Renal cortical epithelial cell (primary cell): Measurements from ENCODE around the gene PLXNA2. TPM values are rescaled to one million over a fixed set of nuclear protein-coding genes. Genes with fewer than 3 reads are reported as not detected.

Experiments
- DNase-seq: peaks from one replicate; pipeline ENCODE4 v3.0.0-alpha.2; 2011; ENCODE audit warnings: low read depth
- total RNA-seq: library from RNA; depleted of rRNA; stranded (reverse); fragments of >200 nt; gene quantifications from 2 replicates; pipeline ENCODE4 v1.2.3, GENCODE V29; 2014

The PLXNA2 gene
- total RNA-seq, 1 donor from 2014 or later: 5.8 TPM

DNA sequence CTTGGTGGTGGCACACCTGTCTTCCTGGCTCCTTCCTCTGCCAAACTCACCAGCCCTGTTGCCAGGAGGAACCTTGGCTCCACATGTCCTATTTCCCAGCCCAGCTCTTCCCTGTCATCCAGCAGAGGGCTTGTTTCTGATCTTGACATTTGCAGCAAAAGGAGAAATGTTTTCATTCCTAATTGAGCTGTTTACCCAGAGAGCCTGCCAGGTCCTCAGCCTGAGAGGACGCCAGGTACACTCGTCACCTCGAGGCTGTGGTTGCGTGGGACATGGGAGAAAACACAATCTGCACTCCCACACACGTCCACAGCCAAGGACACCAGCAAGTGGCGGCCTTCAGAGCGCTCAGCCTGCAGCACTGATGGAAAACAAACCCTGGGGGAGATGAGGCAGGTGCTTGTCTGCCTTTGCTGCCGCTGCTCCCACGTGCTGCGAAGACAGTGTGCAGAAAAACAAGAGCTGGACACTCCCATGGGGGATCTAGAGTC, 200.4 kb downstream of the PLXNA2 start:
- no peak for DNase-seq

DNA sequence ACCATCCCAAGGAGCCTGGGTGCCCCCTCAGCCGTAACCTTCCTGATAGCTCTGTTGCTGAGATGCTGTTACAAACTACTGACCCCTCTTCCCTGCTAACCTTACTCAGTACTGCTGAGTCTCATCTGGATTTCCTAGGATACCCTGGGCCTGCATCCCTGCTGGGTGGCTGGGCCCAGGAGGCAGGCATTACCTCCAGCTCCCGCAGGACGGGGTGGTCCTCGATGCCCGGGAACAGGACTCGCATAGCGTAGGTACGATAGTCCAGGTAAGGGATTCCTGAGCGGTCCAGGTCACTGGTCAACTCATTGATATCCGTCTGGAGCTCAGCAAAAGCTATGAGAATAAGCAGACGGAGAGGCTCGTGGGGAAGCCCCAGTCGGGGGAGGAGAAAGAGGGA, 201.3 kb downstream of the PLXNA2 start:
- DNase-seq: no peak

DNA sequence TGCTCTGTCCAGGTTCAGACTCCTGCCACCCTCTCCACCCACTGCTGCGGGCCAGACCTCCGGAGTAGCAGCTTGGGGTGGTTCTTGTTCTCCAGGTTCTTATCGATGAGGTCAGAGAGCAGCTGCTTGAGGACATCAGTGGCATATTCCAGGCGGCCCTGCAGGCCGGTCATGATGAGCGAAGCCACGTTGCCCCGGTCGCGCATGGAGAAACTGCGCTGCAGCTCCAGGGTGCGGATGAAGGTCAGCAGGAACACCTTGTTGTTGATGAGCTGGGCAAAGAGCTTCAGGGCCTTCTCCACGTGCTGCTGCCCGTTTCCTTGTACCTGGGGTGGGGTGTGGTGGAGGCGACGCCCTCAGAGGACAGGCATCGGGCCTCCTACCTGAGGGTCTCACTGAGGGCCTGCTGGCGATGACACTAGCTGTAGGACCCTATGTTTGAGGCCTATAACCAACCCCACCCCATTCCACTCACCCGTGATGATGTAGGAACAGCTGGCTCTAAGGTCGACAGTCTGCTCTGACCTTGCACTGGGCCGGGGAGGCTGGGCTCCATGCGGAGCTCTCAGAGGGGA, 202.1 kb downstream of the PLXNA2 start:
- DNase-seq: no peak

DNA sequence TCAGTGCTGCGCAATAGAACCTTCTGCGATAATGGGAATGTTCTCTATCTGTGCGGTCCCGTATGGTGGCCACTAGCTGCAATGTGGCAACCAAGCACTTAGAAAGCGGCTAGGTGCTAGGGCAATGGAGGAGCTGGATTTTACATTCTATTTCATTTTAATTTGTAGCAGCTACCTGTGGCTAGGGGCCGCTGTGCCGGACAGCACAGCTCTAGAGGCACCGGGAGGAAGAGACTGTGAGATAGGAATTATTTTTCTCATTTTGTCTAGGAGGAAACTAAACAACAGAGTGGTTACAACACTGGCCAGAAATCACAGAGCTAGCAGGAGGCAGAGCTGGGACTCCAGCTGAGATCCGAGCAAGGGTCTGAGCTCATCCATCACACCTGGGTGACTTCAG, 202.7 kb downstream of the PLXNA2 start:
- DNase-seq: no peak

DNA sequence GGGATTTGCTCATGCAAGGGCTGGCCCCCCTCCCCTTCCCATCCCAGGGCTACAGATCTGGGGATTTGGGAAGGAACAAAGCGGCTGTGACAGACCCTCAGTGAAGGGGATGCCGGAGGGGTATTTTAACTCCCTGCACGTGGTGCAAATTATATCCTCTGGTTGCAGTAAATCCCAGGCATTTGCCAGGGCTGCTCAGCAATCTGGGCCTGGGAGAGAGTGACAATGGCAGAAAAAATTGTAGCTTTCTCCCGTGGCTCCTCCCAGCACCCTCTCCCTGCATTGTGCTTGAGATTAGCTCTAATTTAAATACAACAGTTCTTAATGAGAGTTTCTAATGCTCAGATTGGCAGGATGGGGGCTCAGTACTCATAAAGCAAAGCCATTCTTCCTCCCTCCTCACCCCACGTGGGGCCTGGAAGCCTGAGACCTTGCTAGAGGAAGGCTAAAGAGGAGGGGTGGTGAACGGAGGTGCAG, 203.3 kb downstream of the PLXNA2 start:
- DNase-seq: no peak

DNA sequence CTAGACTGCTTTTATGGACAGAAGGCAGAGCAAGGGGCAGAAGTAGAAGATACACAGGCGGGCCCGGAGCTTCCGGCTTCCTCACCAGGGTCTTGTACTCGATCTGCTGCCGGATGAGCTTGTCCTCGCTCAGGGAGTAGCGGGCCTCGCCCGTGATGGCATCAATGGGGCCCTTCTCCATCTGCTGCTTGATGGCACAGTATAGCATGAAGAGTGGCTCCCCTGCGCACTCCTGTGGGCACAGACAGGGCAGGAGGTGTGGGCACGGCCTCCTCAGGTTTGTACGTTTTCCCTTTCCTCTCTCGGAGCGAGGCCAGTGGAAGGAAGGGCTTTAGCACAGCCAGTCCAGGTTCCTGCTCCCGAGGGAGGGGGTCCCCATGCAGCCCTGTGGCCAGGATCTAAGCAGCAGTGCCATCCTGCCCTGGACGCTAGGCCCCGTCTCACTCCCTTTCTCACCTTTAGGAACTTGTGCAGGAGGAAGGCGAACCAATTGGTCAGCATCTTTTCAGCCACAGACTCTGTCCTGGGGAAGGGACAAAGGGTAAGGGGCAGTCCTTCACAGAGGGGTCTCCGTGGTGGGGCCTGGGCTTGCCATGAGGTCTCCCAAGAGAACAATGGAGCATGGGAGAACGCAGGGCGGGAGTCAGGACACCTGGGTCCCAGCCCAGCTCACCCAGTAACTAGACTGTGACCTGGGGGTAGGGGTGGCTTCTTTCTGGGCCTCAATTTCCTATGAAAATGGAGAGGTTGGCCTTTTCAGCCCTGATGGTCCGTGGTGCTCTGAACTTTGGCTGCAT, 204.4 kb downstream of the PLXNA2 start:
- no peak for DNase-seq

DNA sequence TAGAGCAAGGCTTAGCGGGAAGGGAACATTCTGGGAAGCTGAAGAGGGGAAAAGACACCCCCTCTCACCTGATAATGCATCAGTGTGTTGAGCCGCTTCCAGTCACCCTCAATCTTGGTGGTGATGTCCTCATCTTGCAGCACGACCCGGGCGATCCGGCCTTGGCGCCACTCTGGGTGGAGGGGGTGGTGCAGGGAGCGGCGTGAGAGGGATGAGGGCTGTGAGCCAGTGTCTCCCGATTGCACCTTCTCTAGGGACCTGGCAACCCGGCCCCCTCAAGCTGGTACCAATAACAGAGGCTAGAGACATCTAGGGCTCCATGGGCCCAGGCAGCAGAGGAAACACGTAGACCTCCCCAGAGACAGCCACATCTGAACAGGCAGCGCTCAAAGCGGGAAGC, 205.9 kb downstream of the PLXNA2 start:
- no peak for DNase-seq

DNA sequence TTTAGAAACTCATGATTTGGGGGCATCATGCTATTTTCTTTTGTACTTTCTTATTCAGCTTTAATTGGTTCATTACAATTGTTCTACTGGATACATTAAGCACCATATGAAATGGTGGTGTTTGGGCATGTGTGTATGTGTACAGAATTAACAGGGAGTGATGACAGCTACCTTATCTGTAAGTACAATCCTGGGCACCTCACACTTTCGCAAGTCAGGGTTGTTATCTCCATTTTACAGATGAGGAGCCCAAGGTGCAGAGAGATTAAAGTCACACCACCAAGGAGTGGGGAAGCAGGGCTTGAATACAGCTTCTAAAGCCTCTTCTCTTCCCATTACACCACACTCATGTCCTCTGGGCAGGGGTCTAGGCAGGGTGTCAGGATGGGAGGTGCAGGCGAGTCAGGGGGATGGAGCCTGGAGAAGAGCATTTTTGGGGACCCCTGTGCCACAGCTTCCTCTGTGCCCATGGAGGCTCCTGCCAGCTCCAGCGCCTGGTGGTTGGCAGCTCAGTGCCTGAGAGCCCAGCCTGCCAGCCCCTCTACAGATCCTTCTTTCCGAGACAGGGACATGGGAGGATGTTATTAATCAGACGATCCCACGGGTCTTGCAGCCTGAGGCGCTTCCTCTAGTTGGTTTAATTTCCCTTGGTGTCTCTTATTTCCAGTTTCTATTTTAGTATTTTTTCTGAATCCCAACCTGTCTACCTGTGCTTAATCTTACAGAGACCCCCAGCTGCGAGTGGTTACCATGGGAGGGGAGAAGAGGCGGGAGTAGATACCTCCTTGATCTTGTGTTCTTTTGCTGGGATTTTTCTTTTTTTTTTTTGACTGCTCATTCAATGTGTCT, 207.0 kb downstream of the PLXNA2 start:
- DNase-seq: no peak

DNA sequence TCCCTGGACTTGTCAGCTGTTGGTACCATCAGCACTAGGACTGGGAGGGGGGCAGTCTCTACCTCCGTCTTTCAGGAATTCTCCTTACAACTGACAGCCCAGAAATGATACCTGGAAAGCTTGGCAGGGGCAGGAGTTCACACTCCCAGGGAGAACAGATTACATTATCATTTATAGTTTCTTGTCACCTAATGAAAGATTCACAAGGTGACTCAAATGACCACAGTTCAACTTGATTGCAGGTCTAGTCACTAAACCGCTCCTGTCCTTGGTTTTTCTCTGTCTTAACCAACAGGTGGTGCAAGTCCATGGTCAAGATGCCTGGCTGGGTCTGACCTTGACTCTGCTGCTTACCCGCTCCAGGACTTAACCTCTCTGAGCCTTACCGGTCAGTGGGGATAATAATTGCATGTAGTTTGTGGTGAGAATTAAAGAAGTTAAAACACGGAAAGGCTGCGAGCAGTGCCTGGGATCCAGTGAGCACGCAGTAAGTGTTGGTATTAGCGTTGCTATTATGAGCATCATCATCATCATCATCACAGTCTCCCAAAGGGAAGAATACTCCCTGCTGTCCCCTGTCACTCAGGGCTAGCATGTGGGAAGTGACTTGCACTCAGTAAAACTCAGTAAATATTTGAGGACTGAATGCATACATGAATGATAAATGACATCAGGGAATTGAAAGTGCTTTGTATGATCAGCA, 207.9 kb downstream of the PLXNA2 start:
- DNase-seq: peak; percentile 44

DNA sequence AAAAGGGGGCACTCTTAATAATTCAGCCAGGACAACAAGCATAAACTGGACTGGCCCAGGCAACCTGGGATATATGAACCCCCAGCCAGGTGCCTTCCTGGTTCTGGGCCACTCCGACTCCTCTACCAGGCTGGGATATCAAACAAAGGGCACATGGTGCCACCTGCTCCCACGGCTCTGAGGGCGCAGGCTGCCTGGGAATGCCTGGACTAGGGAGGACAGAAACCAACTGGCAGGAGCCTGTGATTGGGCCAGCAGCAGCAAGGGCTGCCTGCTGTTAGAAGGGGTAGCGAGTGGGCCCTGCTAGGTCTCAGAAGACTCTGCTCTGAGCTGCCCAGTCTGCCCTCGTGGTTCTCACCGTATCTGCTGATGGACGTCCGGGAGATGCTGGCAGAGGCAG, 210.0 kb downstream of the PLXNA2 start:
- DNase-seq: no peak

DNA sequence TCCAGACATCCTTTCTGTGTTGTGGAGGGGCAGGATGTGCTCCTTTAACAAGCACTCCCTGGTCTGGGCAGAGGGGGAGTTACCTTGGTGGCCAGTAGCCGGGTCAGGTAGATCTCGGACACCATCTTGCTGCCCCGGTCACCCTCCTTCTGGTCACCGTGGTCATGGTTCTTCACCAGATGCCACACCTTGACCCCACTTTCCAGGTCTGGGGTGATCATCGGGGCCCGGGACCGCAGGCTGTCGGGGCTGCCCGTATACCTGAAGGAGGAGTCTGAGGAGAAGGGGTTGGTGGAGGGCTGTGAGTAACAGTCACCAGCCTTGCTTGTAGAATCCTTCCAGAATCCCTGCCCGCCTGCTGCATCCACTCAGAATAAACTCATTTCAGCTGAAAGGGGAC, 210.9 kb downstream of the PLXNA2 start:
- no peak for DNase-seq

DNA sequence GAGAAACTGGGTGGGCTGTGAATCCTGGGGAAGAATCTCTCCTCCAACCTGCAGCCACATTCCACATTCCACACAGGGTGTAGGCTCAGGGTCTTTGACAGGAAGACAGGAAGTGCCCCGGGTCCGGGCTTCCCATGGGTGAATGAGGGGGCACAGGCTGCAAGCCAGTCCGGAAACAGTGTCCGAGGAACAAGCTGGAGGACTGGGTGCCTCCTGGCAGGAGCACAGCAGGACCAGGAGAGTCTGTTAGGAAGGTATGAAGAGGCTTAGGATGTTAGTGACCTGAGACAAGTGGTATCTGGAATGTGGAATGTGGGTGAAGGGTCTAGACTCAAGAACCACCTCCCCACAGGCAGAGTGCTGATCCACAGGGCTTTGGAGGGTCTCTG, 212.3 kb downstream of the PLXNA2 start:
- no peak for DNase-seq

DNA sequence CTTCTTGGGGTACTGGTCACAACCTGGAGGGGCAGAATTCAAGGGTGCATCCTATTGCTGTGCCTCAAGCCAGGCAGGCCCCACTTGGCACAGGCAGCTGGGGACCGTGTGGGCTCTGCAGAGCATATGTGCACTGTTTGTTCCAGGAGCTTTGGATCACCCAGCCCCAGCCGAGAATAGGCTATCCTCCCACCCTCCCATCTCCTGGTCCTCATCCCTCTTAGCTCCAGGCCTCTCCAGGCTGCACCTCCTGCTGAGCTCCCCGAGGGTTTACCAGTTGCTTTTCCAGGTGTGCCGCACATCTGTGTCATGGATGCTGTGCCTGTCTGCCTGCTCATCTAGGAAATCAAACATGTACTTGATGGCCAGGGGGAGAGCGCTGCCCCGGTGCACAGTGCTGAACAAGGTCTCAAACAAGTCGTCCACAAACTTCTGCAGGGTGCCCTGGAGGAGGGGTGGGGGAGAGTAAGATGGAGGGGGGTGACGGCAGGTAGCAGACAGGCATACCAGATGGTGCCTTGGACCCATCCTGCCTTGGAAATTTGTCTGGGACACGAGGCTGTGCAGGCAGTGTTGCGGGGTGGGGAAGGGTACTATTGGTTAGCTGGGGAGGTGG, 212.8 kb downstream of the PLXNA2 start:
- no peak for DNase-seq

DNA sequence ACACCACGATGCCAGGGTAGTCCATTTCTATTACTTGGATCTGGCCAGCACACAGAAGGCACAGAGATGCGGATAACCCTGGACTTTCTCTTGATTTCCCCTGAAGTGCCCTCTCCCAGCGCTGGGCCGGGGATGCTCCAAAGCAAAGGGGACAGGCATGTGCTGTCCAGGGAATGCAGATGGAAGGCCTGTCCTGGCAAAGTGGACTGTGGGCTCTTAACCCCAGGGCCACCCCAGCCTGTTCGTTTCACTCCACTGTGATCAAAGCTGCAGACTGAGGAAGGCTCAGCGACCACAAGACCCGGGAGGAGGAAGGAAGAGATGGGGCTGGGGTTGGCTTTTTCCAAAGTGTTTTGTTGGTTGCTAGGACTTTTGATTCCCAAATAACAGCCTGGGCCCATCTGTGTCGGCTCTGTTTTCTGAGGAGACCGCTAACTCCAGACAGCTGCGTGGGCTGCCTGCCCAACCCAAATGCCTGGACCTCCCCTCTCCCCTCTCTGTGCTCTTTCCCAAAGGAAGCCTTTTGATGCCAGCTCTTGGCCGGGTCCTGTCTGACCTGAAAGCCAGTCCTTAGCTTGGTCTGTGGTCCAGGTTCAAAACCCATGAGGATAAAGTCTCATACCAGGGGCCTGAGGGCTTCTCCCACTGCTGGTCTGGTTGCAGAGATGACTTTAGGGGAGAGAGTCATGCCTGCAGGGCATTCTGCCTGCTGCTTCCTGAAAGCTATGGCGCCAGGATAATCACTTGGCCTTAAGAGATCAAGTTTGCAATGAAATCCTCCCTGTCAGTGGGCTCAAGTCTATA, 213.7 kb downstream of the PLXNA2 start:
- DNase-seq: no peak

DNA sequence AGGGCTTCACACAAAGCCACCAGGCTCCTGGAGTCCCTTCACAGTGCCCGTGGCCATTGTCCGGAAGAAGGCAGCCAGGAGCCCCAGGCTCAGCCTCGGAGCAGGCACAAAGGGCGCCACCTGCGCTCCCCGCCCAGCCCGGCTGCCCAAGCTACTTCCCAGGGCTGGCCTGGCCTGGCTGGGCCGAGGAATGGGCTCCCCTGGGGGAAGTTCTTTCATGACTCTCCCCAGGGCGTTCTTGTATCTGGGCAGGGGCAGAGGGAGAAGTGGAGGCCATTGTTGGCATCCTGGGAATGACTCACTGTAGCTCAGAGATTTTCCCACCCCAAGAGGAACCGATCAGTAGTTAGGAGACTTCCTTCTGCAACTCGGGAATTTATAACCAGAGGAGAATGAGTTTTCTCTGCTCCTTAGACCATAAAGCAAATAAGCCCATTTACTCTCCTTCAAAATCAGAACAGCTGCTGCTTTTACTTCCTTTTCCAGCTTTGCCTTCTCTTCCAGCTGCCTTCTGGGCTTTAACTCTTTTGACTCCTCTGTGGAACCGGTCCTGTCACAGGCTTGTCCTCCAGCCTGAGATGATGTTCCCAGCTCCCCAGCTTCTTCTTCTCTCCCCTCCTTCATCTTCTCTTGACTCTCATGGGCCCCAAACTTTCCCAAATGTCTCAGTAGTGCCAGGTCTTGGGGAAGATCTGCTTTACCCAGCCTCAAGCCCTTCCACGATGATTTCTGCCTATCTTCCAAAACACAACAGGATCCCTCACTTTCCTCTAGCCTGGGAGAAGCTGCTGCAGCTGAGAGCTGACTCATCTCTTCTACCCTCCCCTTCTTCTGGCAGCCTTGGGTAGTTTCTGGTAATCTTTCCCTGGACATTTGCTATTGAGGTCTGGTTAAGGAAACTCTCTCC, 214.6 kb downstream of the PLXNA2 start:
- DNase-seq: peak; percentile 59

DNA sequence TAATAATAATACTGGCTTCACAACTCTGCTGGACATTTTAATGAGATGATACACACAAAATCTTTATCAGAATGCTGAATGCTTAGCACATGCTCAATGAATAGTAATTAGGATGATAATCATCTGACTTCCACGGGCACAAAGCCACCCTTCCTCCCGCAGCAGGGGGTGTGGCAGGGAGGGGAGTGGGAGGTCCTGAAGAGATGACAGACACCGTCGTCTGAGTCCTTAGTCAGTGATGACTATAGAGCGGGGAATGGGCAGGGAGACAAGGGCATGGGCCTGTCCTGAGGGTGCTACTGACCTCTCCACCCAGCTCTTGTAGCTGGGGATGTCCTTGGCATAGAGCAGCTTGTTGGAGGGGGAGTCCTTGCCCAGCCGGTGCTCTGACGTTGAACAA, 215.7 kb downstream of the PLXNA2 start:
- no peak for DNase-seq

DNA sequence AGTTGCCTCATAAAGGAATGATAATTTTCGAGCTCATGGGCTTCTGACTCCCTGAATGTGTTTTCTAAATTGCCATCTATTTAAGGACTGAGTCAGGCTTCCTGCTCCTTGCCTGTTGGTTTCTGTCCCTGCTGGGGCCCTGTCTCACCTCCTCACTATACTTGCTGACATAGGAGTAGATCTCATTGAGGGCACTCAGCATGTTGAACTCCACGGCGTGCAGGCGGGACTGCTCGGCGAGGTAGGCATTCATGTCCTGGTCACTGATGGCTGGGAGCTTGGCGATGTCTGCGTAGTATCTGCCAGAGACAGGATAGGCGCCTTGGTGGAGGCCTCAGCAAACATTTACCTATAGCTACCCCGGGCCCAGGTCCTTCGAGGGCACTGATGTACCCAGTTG, 216.3 kb downstream of the PLXNA2 start:
- DNase-seq: no peak

DNA sequence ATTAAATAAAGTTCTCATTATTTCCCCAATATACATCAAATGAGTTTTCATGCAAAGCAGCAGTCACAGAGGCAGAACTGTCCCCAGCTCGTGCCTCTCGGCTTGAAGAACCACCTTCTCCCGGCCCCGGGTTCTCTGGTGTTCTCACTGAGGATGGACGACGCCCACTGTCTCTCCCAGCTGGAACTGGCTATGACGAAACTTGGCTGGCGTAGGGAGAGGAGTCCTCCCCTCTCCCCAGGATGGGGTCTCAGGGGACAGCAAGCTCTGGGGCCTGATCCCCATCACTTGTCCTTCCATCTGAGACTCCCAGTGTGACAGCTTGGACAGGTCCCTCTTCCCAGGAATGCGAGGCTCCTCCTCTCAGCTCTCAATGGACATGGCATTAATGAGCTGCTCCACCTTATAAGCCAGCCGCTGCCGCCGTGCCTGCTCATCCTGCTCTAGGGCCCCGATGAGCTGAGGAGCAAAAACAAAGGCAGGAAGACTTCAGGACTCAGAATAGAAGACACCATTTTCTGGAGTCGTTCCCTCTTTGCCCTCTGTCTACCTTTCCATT, 217.2 kb downstream of the PLXNA2 start:
- DNase-seq: no peak

DNA sequence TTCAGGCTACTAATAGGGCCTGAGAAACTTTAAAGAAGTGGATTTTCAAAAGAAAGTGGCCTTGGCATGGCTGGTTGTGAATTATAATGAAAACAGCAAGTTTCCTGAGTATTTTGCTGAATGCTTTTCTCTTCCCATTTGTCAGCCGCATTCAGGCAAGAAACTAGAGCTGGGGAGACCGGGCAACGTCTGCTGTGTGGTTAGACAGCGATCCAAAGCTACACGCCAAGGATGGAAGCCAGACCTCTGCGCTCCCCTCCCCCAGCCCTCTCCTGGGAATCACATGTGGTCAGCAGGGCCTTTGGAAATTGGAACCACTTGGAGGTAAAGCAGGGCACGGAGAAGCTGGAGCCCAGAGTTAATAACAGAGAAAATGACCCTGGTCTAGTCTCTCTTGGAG, 219.2 kb downstream of the PLXNA2 start:
- DNase-seq: no peak
